GM23338 (cell line): ENCODE data around the gene BNIP5. TPM values are rescaled to one million over a fixed set of nuclear protein-coding genes. Genes with fewer than 3 reads are reported as not detected.

Experiments used
- ATAC-seq: fragments of 200-7000 bp; cut with Tn5 transposase; 3 replicates; pipeline ENCODE4 v1.9.1; 2020
- DNase-seq: peaks from one replicate; pipeline ENCODE4 v3.0.0-alpha.2; 2015; ENCODE audit warnings: low spot score
- H2AFZ ChIP-seq: fragments of 200-600 bp; sonication (generic); 2 replicates; pipeline ENCODE4 v1.8.0; 2016; ENCODE audit warnings: antibody characterized with exemption, mild to moderate bottlenecking, moderate library complexity
- H3F3A ChIP-seq: fragments of 200-600 bp; sonication (generic); replicated peaks from 2 replicates; pipeline ENCODE4 v1.8.0; 2017; ENCODE audit warnings: antibody characterized with exemption, mixed run types, low read depth
- H3K27ac ChIP-seq: fragments of 200-600 bp; sonication (generic); 2 replicates; pipeline ENCODE4 v1.6.1; 2016; ENCODE audit warnings: low read depth
- H3K27me3 ChIP-seq: fragments of 200-600 bp; sonication (generic); 2 replicates; pipeline ENCODE4 v1.8.0; 2016; ENCODE audit warnings: mild to moderate bottlenecking, mixed run types, moderate library complexity; ENCODE audit not compliant: insufficient read depth
- H3K36me3 ChIP-seq: fragments of 200-600 bp; sonication (generic); 2 replicates; pipeline ENCODE4 v1.8.0; 2016; ENCODE audit warnings: mild to moderate bottlenecking; ENCODE audit not compliant: insufficient read depth
- H3K4me1 ChIP-seq: fragments of 200-600 bp; sonication (generic); 2 replicates; pipeline ENCODE4 v1.8.0; 2016; ENCODE audit warnings: mild to moderate bottlenecking, moderate library complexity; ENCODE audit not compliant: insufficient read depth
- H3K4me2 ChIP-seq: fragments of 200-600 bp; sonication (generic); 2 replicates; pipeline ENCODE4 v1.7.1; 2017; ENCODE audit warnings: mixed run types
- H3K4me3 ChIP-seq: fragments of 200-600 bp; sonication (generic); 2 replicates; pipeline ENCODE4 v1.6.1; 2016; ENCODE audit warnings: mixed run types
- H3K79me2 ChIP-seq: fragments of 200-600 bp; sonication (generic); replicated peaks from 2 replicates; pipeline ENCODE4 v1.8.0; 2017; ENCODE audit warnings: mild to moderate bottlenecking; ENCODE audit not compliant: insufficient read depth
- H3K9me2 ChIP-seq: fragments of 200-600 bp; sonication (generic); 2 replicates; pipeline ENCODE4 v1.8.0; 2017; ENCODE audit not compliant: insufficient read depth
- H4K20me1 ChIP-seq: fragments of 200-600 bp; sonication (generic); replicated peaks from 2 replicates; pipeline ENCODE4 v1.8.0; 2017; ENCODE audit warnings: mild to moderate bottlenecking; ENCODE audit not compliant: insufficient read depth
- H3K27ac Mint-ChIP-seq: 2 replicates; pipeline ENCODE4 v1.8.0; 2020; ENCODE audit warnings: inconsistent platforms, mild to moderate bottlenecking, moderate library complexity, mixed read lengths
- H3K27me3 Mint-ChIP-seq: 3 replicates; pipeline ENCODE4 v1.8.0; 2022; ENCODE audit warnings: low read depth, mild to moderate bottlenecking, moderate library complexity, mixed read lengths, inconsistent platforms; ENCODE audit not compliant: insufficient read depth, poor library complexity
- H3K36me3 Mint-ChIP-seq: 3 replicates; pipeline ENCODE4 v1.8.0; 2021; ENCODE audit warnings: low read depth, mild to moderate bottlenecking, inconsistent platforms, moderate library complexity, mixed read lengths
- H3K4me1 Mint-ChIP-seq: 3 replicates; pipeline ENCODE4 v1.8.0; 2020; ENCODE audit warnings: mild to moderate bottlenecking, inconsistent platforms, mixed read lengths
- H3K4me3 Mint-ChIP-seq: 3 replicates; pipeline ENCODE4 v1.8.0; 2021; ENCODE audit warnings: moderate library complexity, mild to moderate bottlenecking, inconsistent platforms, mixed read lengths
- H3K9me3 Mint-ChIP-seq: 3 replicates; pipeline ENCODE4 v1.8.0; 2020; ENCODE audit warnings: moderate library complexity, mild to moderate bottlenecking, inconsistent platforms, mixed read lengths
- CREB1 ChIP-seq: fragments of 250-450 bp; sonication (Bioruptor Pico); IDR thresholded peaks from 2 replicates; pipeline ENCODE4 v1.5.0; 2020; ENCODE audit warnings: low read depth, mild to moderate bottlenecking, moderate library complexity
- EZH2 ChIP-seq: fragments of 200-600 bp; sonication (generic); IDR thresholded peaks from one replicate; pipeline ENCODE4 v1.8.0; 2017; ENCODE audit warnings: antibody characterized with exemption, mild to moderate bottlenecking, low read depth; ENCODE audit not compliant: unreplicated experiment
- EZH2phosphoT487 ChIP-seq: fragments of 200-600 bp; sonication (generic); IDR thresholded peaks from one replicate; pipeline ENCODE4 v1.8.1; 2018; ENCODE audit warnings: antibody characterized with exemption; ENCODE audit not compliant: unreplicated experiment
- JUNB ChIP-seq: IDR thresholded peaks from one replicate; pipeline ENCODE4 v1.6.1; 2016; ENCODE audit warnings: antibody characterized with exemption; ENCODE audit not compliant: unreplicated experiment
- NANOG ChIP-seq: IDR thresholded peaks from 2 replicates; pipeline ENCODE4 v1.6.1; 2016; ENCODE audit warnings: antibody characterized with exemption, borderline replicate concordance
- POLR2AphosphoS5 ChIP-seq: IDR thresholded peaks from 2 replicates; pipeline ENCODE4 v1.6.1; 2016; ENCODE audit warnings: antibody characterized with exemption, low read depth
- STAT1 ChIP-seq: IDR thresholded peaks from one replicate; pipeline ENCODE4 v1.6.1; 2016; ENCODE audit warnings: antibody characterized with exemption; ENCODE audit not compliant: unreplicated experiment
- ZNF114 ChIP-seq: fragments of 250-450 bp; sonication (Bioruptor Pico); IDR thresholded peaks from 2 replicates; pipeline ENCODE4 v1.5.0; 2020; ENCODE audit warnings: mild to moderate bottlenecking, moderate library complexity
- ZNF331 ChIP-seq: fragments of 250-450 bp; sonication (Bioruptor Pico); IDR thresholded peaks from 2 replicates; pipeline ENCODE4 v1.5.0; 2020; ENCODE audit warnings: low read depth, mild to moderate bottlenecking, moderate library complexity
- polyA plus RNA-seq: library from polyadenylated mRNA; unstranded; fragments of >200 nt; fragmentation: Nextera tagmentation; extraction: Ambion mirVana; gene quantifications from 2 replicates; pipeline ENCODE4 v1.2.1, GENCODE V29; 2016
- total RNA-seq: library from RNA; depleted of rRNA; stranded (reverse); fragments of >200 nt; shearing (Covaris generic); gene quantifications from 2 replicates; pipeline ENCODE4 v1.2.3, GENCODE V29; 2014
- TF ChIP-seq, protein P1 (sequence below): fragments of 250-450 bp; sonication (Bioruptor Pico); IDR thresholded peaks from 2 replicates; pipeline ENCODE4 v1.5.0; 2020; ENCODE audit warnings: mild to moderate bottlenecking, moderate library complexity
- TF ChIP-seq, protein P2 (sequence below), 2 experiments: fragments of 200-600 bp in 1 of 2; sonication (generic) in 1 of 2; conservative IDR thresholded peaks; 2 replicates each; pipeline versions ENCODE4 v1.5.1 to v1.6.1; 2016 to 2017; ENCODE audit warnings: antibody characterized with exemption in 2 of 2, low read depth in 2 of 2, mild to moderate bottlenecking in 2 of 2, moderate library complexity in 1 of 2
- TF ChIP-seq, protein P3 (sequence below): IDR thresholded peaks from one replicate; pipeline ENCODE4 v1.6.1; 2018; ENCODE audit warnings: antibody characterized with exemption; ENCODE audit not compliant: unreplicated experiment
- TF ChIP-seq, protein P4 (sequence below): IDR thresholded peaks from 2 replicates; pipeline ENCODE4 v1.6.1; 2016; ENCODE audit warnings: antibody characterized with exemption

BNIP5 gene
- total and polyA plus RNA-seq, 2 experiments from 2014 or later: not detected

DNA sequence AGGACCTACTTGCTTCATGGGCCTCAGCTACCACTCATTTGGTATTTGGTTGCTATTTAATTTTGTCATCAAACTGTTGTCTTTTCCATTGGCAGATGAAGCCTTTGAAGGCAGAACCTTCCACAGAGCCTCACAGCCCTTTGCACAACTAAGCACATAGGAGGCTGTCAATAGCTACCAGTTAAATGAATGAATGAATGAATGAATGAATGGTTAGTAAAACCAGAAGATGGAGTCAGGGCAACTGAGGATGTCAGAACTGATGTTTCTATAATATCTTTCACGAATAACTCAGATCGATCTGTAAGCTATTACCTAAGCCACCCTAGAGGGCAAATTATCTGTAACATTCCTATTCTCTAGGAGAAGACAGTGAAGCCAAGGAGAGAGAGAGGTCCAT is 19.1 kb downstream of the BNIP5 start:
- no peaks in the 10 kb centered on the region for H3K36me3 ChIP-seq
- H3F3A ChIP-seq: no peaks in the 10 kb centered on the region
- H4K20me1 ChIP-seq: no peaks in the 10 kb centered on the region
- no peaks in the 10 kb centered on the region for H3K9me3 Mint-ChIP-seq
- ATAC-seq (no peak), DNase-seq (no peak)
- H3K9me2 ChIP-seq: no peaks in the 10 kb centered on the region
- no peak overlapping the region for H3K4me3 ChIP-seq
- no peaks in the 10 kb centered on the region for H3K27me3 ChIP-seq
- H3K4me1 ChIP-seq: peaks cover 4% of the 10 kb centered on the region; the same call in 1 of the 2 replicates
- peaks cover 2% of the 10 kb centered on the region for H3K27me3 Mint-ChIP-seq
- no peak overlapping the region for H3K4me2 ChIP-seq
- H3K4me3 Mint-ChIP-seq: no peak overlapping the region
- H3K4me1 Mint-ChIP-seq: peaks cover 14% of the 10 kb centered on the region
- H3K27ac Mint-ChIP-seq: no peak overlapping the region
- H3K27ac ChIP-seq: no peak overlapping the region
- no peaks in the 10 kb centered on the region for H3K36me3 Mint-ChIP-seq
- no peak overlapping the region for H2AFZ ChIP-seq
- H3K79me2 ChIP-seq: no peaks in the 10 kb centered on the region
- TF ChIP-seq, protein P1, sequence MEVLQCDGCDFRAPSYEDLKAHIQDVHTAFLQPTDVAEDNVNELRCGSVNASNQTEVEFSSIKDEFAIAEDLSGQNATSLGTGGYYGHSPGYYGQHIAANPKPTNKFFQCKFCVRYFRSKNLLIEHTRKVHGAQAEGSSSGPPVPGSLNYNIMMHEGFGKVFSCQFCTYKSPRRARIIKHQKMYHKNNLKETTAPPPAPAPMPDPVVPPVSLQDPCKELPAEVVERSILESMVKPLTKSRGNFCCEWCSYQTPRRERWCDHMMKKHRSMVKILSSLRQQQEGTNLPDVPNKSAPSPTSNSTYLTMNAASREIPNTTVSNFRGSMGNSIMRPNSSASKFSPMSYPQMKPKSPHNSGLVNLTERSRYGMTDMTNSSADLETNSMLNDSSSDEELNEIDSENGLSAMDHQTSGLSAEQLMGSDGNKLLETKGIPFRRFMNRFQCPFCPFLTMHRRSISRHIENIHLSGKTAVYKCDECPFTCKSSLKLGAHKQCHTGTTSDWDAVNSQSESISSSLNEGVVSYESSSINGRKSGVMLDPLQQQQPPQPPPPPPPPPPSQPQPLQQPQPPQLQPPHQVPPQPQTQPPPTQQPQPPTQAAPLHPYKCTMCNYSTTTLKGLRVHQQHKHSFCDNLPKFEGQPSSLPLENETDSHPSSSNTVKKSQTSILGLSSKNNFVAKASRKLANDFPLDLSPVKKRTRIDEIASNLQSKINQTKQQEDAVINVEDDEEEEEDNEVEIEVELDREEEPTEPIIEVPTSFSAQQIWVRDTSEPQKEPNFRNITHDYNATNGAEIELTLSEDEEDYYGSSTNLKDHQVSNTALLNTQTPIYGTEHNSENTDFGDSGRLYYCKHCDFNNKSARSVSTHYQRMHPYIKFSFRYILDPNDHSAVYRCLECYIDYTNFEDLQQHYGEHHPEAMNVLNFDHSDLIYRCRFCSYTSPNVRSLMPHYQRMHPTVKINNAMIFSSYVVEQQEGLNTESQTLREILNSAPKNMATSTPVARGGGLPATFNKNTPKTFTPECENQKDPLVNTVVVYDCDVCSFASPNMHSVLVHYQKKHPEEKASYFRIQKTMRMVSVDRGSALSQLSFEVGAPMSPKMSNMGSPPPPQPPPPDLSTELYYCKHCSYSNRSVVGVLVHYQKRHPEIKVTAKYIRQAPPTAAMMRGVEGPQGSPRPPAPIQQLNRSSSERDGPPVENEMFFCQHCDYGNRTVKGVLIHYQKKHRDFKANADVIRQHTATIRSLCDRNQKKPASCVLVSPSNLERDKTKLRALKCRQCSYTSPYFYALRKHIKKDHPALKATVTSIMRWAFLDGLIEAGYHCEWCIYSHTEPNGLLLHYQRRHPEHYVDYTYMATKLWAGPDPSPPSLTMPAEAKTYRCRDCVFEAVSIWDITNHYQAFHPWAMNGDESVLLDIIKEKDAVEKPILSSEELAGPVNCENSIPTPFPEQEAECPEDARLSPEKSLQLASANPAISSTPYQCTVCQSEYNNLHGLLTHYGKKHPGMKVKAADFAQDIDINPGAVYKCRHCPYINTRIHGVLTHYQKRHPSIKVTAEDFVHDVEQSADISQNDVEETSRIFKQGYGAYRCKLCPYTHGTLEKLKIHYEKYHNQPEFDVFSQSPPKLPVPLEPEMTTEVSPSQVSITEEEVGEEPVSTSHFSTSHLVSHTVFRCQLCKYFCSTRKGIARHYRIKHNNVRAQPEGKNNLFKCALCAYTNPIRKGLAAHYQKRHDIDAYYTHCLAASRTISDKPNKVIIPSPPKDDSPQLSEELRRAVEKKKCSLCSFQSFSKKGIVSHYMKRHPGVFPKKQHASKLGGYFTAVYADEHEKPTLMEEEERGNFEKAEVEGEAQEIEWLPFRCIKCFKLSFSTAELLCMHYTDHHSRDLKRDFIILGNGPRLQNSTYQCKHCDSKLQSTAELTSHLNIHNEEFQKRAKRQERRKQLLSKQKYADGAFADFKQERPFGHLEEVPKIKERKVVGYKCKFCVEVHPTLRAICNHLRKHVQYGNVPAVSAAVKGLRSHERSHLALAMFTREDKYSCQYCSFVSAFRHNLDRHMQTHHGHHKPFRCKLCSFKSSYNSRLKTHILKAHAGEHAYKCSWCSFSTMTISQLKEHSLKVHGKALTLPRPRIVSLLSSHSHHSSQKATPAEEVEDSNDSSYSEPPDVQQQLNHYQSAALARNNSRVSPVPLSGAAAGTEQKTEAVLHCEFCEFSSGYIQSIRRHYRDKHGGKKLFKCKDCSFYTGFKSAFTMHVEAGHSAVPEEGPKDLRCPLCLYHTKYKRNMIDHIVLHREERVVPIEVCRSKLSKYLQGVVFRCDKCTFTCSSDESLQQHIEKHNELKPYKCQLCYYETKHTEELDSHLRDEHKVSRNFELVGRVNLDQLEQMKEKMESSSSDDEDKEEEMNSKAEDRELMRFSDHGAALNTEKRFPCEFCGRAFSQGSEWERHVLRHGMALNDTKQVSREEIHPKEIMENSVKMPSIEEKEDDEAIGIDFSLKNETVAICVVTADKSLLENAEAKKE (CRISPR knock-in tag): no peak
- TF ChIP-seq, protein P2, sequence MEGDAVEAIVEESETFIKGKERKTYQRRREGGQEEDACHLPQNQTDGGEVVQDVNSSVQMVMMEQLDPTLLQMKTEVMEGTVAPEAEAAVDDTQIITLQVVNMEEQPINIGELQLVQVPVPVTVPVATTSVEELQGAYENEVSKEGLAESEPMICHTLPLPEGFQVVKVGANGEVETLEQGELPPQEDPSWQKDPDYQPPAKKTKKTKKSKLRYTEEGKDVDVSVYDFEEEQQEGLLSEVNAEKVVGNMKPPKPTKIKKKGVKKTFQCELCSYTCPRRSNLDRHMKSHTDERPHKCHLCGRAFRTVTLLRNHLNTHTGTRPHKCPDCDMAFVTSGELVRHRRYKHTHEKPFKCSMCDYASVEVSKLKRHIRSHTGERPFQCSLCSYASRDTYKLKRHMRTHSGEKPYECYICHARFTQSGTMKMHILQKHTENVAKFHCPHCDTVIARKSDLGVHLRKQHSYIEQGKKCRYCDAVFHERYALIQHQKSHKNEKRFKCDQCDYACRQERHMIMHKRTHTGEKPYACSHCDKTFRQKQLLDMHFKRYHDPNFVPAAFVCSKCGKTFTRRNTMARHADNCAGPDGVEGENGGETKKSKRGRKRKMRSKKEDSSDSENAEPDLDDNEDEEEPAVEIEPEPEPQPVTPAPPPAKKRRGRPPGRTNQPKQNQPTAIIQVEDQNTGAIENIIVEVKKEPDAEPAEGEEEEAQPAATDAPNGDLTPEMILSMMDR (conservative IDR thresholded peaks at IDR 0.05; ENCODE audit: low read depth in 2 of 2): no peak
- TF ChIP-seq EZH2phosphoT487 (no peak), ZNF331 (CRISPR knock-in tag) (no peak), ZNF114 (CRISPR knock-in tag) (no peak), POLR2AphosphoS5 (no peak), JUNB (no peak), CREB1 (CRISPR knock-in tag) (no peak), NANOG (no peak), STAT1 (no peak), EZH2 (no peak)
- TF ChIP-seq, protein P3, sequence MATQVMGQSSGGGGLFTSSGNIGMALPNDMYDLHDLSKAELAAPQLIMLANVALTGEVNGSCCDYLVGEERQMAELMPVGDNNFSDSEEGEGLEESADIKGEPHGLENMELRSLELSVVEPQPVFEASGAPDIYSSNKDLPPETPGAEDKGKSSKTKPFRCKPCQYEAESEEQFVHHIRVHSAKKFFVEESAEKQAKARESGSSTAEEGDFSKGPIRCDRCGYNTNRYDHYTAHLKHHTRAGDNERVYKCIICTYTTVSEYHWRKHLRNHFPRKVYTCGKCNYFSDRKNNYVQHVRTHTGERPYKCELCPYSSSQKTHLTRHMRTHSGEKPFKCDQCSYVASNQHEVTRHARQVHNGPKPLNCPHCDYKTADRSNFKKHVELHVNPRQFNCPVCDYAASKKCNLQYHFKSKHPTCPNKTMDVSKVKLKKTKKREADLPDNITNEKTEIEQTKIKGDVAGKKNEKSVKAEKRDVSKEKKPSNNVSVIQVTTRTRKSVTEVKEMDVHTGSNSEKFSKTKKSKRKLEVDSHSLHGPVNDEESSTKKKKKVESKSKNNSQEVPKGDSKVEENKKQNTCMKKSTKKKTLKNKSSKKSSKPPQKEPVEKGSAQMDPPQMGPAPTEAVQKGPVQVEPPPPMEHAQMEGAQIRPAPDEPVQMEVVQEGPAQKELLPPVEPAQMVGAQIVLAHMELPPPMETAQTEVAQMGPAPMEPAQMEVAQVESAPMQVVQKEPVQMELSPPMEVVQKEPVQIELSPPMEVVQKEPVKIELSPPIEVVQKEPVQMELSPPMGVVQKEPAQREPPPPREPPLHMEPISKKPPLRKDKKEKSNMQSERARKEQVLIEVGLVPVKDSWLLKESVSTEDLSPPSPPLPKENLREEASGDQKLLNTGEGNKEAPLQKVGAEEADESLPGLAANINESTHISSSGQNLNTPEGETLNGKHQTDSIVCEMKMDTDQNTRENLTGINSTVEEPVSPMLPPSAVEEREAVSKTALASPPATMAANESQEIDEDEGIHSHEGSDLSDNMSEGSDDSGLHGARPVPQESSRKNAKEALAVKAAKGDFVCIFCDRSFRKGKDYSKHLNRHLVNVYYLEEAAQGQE: no peak
- TF ChIP-seq, protein P4, sequence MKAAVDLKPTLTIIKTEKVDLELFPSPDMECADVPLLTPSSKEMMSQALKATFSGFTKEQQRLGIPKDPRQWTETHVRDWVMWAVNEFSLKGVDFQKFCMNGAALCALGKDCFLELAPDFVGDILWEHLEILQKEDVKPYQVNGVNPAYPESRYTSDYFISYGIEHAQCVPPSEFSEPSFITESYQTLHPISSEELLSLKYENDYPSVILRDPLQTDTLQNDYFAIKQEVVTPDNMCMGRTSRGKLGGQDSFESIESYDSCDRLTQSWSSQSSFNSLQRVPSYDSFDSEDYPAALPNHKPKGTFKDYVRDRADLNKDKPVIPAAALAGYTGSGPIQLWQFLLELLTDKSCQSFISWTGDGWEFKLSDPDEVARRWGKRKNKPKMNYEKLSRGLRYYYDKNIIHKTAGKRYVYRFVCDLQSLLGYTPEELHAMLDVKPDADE: no peak
